H1 (cell line): ENCODE data around the gene MSI1. TPM values are rescaled to one million over a fixed set of nuclear protein-coding genes. Genes with fewer than 3 reads are reported as not detected.

Experiments
- CTCF ChIA-PET: fragments of 300-600 bp; sonication (Branson Sonifier 250); formaldehyde crosslinking; loops from one replicate; lab custom pipeline; 2021; ENCODE audit not compliant: partially characterized antibody; lab: Charles Lee
- POLR2A ChIA-PET: fragments of 300-600 bp; sonication (Branson Sonifier 250); formaldehyde crosslinking; loops from one replicate; lab custom pipeline; 2021; ENCODE audit warnings: inconsistent platforms; ENCODE audit not compliant: partially characterized antibody; lab: Charles Lee
- DNase-seq, 2 experiments: peaks; one replicate each; pipeline versions ENCODE4 v3.0.0 to v3.0.0-alpha.2; 2010 to 2022; ENCODE audit warnings: low spot score in 2 of 2, low read depth in 1 of 2, mixed read lengths in 1 of 2
- FAIRE-seq: peaks from 2 replicates; lab custom pipeline; 2011; peaks lifted over from hg19 to GRCh38; lab: Jason Lieb, UNC
- H2AFZ ChIP-seq: 2 replicates; pipeline ENCODE4 v1.8.1; 2012; ENCODE audit warnings: low read length, inconsistent platforms
- H2AK5ac ChIP-seq: 2 replicates; pipeline ENCODE4 v1.6.1; 2013; ENCODE audit warnings: low read depth, low read length
- H2BK120ac ChIP-seq: replicated peaks from 2 replicates; pipeline ENCODE3; 2013; ENCODE audit warnings: low read depth, low read length, inconsistent platforms
- H2BK12ac ChIP-seq: 2 replicates; pipeline ENCODE4 v1.6.1; 2013; ENCODE audit warnings: low read depth, low read length
- H2BK15ac ChIP-seq: 2 replicates; pipeline ENCODE4 v1.6.1; 2013; ENCODE audit warnings: low read length
- H2BK20ac ChIP-seq: 2 replicates; pipeline ENCODE4 v1.6.1; 2013; ENCODE audit warnings: low read length
- H2BK5ac ChIP-seq: 2 replicates; pipeline ENCODE4 v1.6.1; 2013; ENCODE audit warnings: low read depth, low read length
- H3K14ac ChIP-seq: 2 replicates; pipeline ENCODE4 v1.6.1; 2013; ENCODE audit warnings: inconsistent platforms; ENCODE audit not compliant: insufficient read length
- H3K18ac ChIP-seq: 2 replicates; pipeline ENCODE4 v1.6.1; 2013; ENCODE audit warnings: low read length; ENCODE audit errors: extremely low read depth
- H3K23ac ChIP-seq: 2 replicates; pipeline ENCODE4 v1.6.1; 2013; ENCODE audit warnings: inconsistent platforms; ENCODE audit not compliant: insufficient read length
- H3K23me2 ChIP-seq: 2 replicates; pipeline ENCODE4 v1.6.1; 2013; ENCODE audit warnings: low read depth, low read length
- H3K27ac ChIP-seq: 2 replicates; pipeline ENCODE4 v1.6.1; 2011; ENCODE audit warnings: low read depth, low read length, inconsistent platforms
- H3K27me3 ChIP-seq, 4 experiments: replicated peaks in 1 of 4; 1 replicate in 1 of 4; 2 replicates in 3 of 4; pipeline versions ENCODE4 v1.6.1 to v1.8.1; 2011 to 2013; ENCODE audit warnings: low read length in 3 of 4, mild to moderate bottlenecking in 3 of 4, inconsistent platforms in 2 of 4, mixed read lengths in 2 of 4, moderate library complexity in 1 of 4; ENCODE audit not compliant: control insufficient read depth in 3 of 4, insufficient read depth in 3 of 4; ENCODE audit errors: extremely low read depth in 1 of 4
- H3K36me3 ChIP-seq, 4 experiments: 2 replicates each; pipeline versions ENCODE4 v1.6.1 to v1.8.1; 2011 to 2013; ENCODE audit warnings: mild to moderate bottlenecking in 4 of 4, low read length in 3 of 4, moderate library complexity in 2 of 4, control low read depth in 1 of 4, inconsistent platforms in 1 of 4; ENCODE audit not compliant: insufficient read depth in 4 of 4, control insufficient read depth in 2 of 4
- H3K4ac ChIP-seq: replicated peaks from 2 replicates; pipeline ENCODE3; 2013; ENCODE audit warnings: low read length, low read depth, mixed read lengths, inconsistent platforms; ENCODE audit not compliant: insufficient read length
- H3K4me1 ChIP-seq, 4 experiments: replicated peaks in 1 of 4; 1 replicate in 1 of 4; 2 replicates in 3 of 4; pipeline versions ENCODE4 v1.6.1 to v1.8.1; 2011 to 2013; ENCODE audit warnings: low read length in 3 of 4, inconsistent platforms in 2 of 4, mixed read lengths in 1 of 4; ENCODE audit not compliant: insufficient read depth in 4 of 4, control insufficient read depth in 3 of 4
- H3K4me2 ChIP-seq, 2 experiments: 2 replicates each; pipeline versions ENCODE4 v1.6.1 to v1.8.1; 2011 to 2013; ENCODE audit warnings: low read depth in 2 of 2, low read length in 2 of 2, control low read depth in 1 of 2, inconsistent platforms in 1 of 2, mild to moderate bottlenecking in 1 of 2; ENCODE audit not compliant: insufficient read depth in 1 of 2
- H3K4me3 ChIP-seq, 4 experiments: fragments of 200-600, 300-600 bp in 1 of 4; sonication (generic), shearing (Covaris generic), sonication (Bioruptor Twin) in 1 of 4; 2 replicates each; pipeline versions ENCODE4 v1.5.1 to v1.8.1; 2011 to 2016; ENCODE audit warnings: low read length in 4 of 4, low read depth in 3 of 4, control low read depth in 2 of 4, inconsistent platforms in 2 of 4, mild to moderate bottlenecking in 2 of 4, mixed read lengths in 1 of 4, moderate library complexity in 1 of 4; ENCODE audit not compliant: insufficient read depth in 2 of 4; ENCODE audit errors: extremely low read depth in 1 of 4
- H3K56ac ChIP-seq: replicated peaks from 2 replicates; pipeline ENCODE3; 2013; ENCODE audit warnings: low read depth, mild to moderate bottlenecking, mixed read lengths, low read length, inconsistent platforms; ENCODE audit not compliant: insufficient read length
- H3K79me1 ChIP-seq: 2 replicates; pipeline ENCODE4 v1.6.1; 2013; ENCODE audit warnings: low read depth, low read length, control low read depth
- H3K79me2 ChIP-seq, 2 experiments: 2 replicates each; pipeline versions ENCODE4 v1.6.1 to v1.8.1; 2012 to 2013; ENCODE audit warnings: low read length in 2 of 2, mild to moderate bottlenecking in 2 of 2, inconsistent platforms in 1 of 2; ENCODE audit not compliant: insufficient read depth in 2 of 2, control insufficient read depth in 1 of 2
- H3K9ac ChIP-seq, 4 experiments: replicated peaks in 1 of 4; 1 replicate in 1 of 4; 2 replicates in 3 of 4; pipeline versions ENCODE4 v1.6.1 to v1.8.1; 2011 to 2013; ENCODE audit warnings: low read depth in 3 of 4, low read length in 3 of 4, control low read depth in 2 of 4, mild to moderate bottlenecking in 2 of 4, moderate library complexity in 2 of 4, inconsistent platforms in 1 of 4; ENCODE audit errors: extremely low read depth in 1 of 4
- H3K9me3 ChIP-seq, 2 experiments: 2 replicates each; pipeline versions ENCODE4 v1.6.1 to v1.8.1; 2012 to 2013; ENCODE audit warnings: mild to moderate bottlenecking in 2 of 2, moderate library complexity in 2 of 2, control low read depth in 1 of 2, inconsistent platforms in 1 of 2, low read depth in 1 of 2, low read length in 1 of 2, mixed read lengths in 1 of 2; ENCODE audit not compliant: insufficient read depth in 2 of 2
- H4K20me1 ChIP-seq, 2 experiments: replicated peaks in 1 of 2; 2 replicates each; pipeline versions ENCODE3 to v1.8.1; 2011 to 2013; ENCODE audit warnings: inconsistent platforms in 2 of 2, low read length in 2 of 2, mild to moderate bottlenecking in 1 of 2; ENCODE audit not compliant: insufficient read depth in 2 of 2, control insufficient read depth in 1 of 2
- H4K5ac ChIP-seq: 2 replicates; pipeline ENCODE4 v1.6.1; 2013; ENCODE audit warnings: low read length, low read depth, mixed read lengths, inconsistent platforms; ENCODE audit not compliant: insufficient read length
- H4K8ac ChIP-seq: 2 replicates; pipeline ENCODE4 v1.8.0; 2013; ENCODE audit warnings: mild to moderate bottlenecking, moderate library complexity, low read length, inconsistent platforms; ENCODE audit not compliant: insufficient read depth; ENCODE audit errors: extremely low read depth
- H4K91ac ChIP-seq: replicated peaks from 2 replicates; pipeline ENCODE3; 2013; ENCODE audit warnings: low read length, mixed read lengths, inconsistent platforms; ENCODE audit not compliant: insufficient read length
- BRCA1 ChIP-seq: IDR thresholded peaks from 2 replicates; pipeline ENCODE4 v1.6.1; 2012; ENCODE audit warnings: low read depth, low read length, improper control_type of control experiment
- HDAC2 ChIP-seq, 2 experiments: fragments of 300-600 bp in 1 of 2; sonication (generic) in 1 of 2; IDR thresholded peaks; 2 replicates each; pipeline ENCODE4 v1.6.1; 2011 to 2012; ENCODE audit warnings: low read depth in 2 of 2, low read length in 2 of 2, mild to moderate bottlenecking in 2 of 2, moderate library complexity in 2 of 2, borderline replicate concordance in 1 of 2, inconsistent platforms in 1 of 2
- JUN ChIP-seq: IDR thresholded peaks from 2 replicates; pipeline ENCODE4 v1.6.1; 2011; ENCODE audit warnings: low read depth, mild to moderate bottlenecking, improper control_type of control experiment, low read length
- RBBP5 ChIP-seq: IDR thresholded peaks from 2 replicates; pipeline ENCODE4 v1.7.1; 2012; ENCODE audit warnings: low read depth, mild to moderate bottlenecking, inconsistent platforms, low read length, moderate library complexity, borderline replicate concordance
- SIRT6 ChIP-seq: IDR thresholded peaks from one replicate; pipeline ENCODE4 v1.7.1; 2012; ENCODE audit warnings: low read length, inconsistent platforms
- TAF7 ChIP-seq: optimal IDR thresholded peaks from 2 replicates; pipeline ENCODE3; 2011; ENCODE audit warnings: low read depth, mild to moderate bottlenecking, inconsistent platforms, low read length, moderate library complexity, borderline replicate concordance
- TBP ChIP-seq: IDR thresholded peaks from 2 replicates; pipeline ENCODE4 v1.6.1; 2011; ENCODE audit warnings: low read depth, low read length, improper control_type of control experiment
- YY1 ChIP-seq: IDR thresholded peaks from 2 replicates; pipeline ENCODE4 v1.6.1; 2011; ENCODE audit warnings: low read depth, mild to moderate bottlenecking, low read length
- WGBS, 2 experiments: shearing (Covaris generic) in 1 of 2; methylation state at CpG; one replicate each; pipeline versions ENCODE4 v1.1.6 to v1.1.7; 2013 to 2015; ENCODE audit warnings: low lambda C conversion rate in 2 of 2, mixed read lengths in 2 of 2, inconsistent platforms in 1 of 2, low coverage in 1 of 2, missing lambda C conversion rate in 1 of 2; ENCODE audit not compliant: insufficient replicate concordance in 2 of 2, insufficient coverage in 1 of 2, insufficient read length in 1 of 2; ENCODE audit errors: extremely low coverage in 1 of 2, missing lambda C conversion rate in 1 of 2; 5-methylcytosine and 5-hydroxymethylcytosine counted together
- polyA plus RNA-seq, 7 experiments: library from polyadenylated mRNA; depleted of rRNA in 3 of 7; stranded (reverse) in 5 of 7; unstranded in 2 of 7; fragments of >200 nt in 5 of 7; fragments of 200-250 nt in 2 of 7; gene quantifications; 1 replicate in 5 of 7; 2 replicates in 1 of 7; 4 replicates in 1 of 7; pipeline versions ENCODE4 v1.2.1 to v1.2.3, GENCODE V29; 2011 to 2013; ENCODE audit warnings: missing spikeins in 2 of 7, mixed read lengths in 2 of 7
- total RNA-seq: library from RNA; stranded (reverse); fragmentation: NEBNext Ultra II Directional; extraction: Animal tissue kit (Norgen Biotek cat#: 25700); gene quantifications from 2 replicates; pipeline ENCODE4 v1.2.1, GENCODE V29; 2021

The MSI1 gene
- total and polyA plus RNA-seq, 2 of the 8 experiments (the other 6 are each of a cell fraction or from before 2014, with no cell fraction given): 13.5 to 51.9 TPM

- CTCF ChIA-PET: interaction anchor here (1.3 kb wide), 1 partner anchor 9 kb away, joined by 4 read pairs; no protein-coding TSS in a partner anchor
- POLR2A ChIA-PET: interaction anchor here (0.9 to 3.3 kb wide), 2 partner anchors 9 to 22 kb away, joined by 3 to 9 read pairs; no protein-coding TSS in a partner anchor
- H3K9ac ChIP-seq: no peak overlapping the region
Observed at GRCh38 chr12:120397824-120398540, 29.0 kb upstream of the MSI1 start.

More at GRCh38 chr12:120397824-120398540, 29.0 kb upstream of the MSI1 start:
- Histone ChIP-seq H3K4me2 (no peak overlapping the region), H2BK120ac (no peak overlapping the region), H3K9me3 (no peaks in the 10 kb centered on the region), H2BK12ac (0 out of 2 replicates have a peak overlapping the region, but pooled peaks have one; percentile 50), H3K4ac (peak overlapping the region; percentile 94), H3K23ac (no peak overlapping the region), H2AFZ (no peak overlapping the region), H3K27ac (no peak overlapping the region), H4K91ac (peak overlapping the region; percentile 37), H3K23me2 (no peaks in the 10 kb centered on the region), H3K14ac (no peak overlapping the region), H4K20me1 (no peaks in the 10 kb centered on the region), H3K4me1 (peaks cover 8 to 19% (median 15%) of the 10 kb centered on the region in 4 experiments), H3K36me3 (no peaks in the 10 kb centered on the region), H4K8ac (peak overlapping the region; percentile 76), H2BK20ac (no peak overlapping the region; the same call in 1 of the 2 replicates), H3K27me3 (no peaks in the 10 kb centered on the region), H2BK5ac (0 out of 2 replicates have a peak overlapping the region, but pooled peaks have one; percentile 8), H2BK15ac (no peak overlapping the region), H3K79me2 (no peaks in the 10 kb centered on the region), H4K5ac (no peak overlapping the region), H3K4me3 (no peak overlapping the region), H2AK5ac (no peak overlapping the region; the same call in 1 of the 2 replicates), H3K56ac (peak overlapping the region; percentile 1), H3K18ac (no peak overlapping the region; the same call in 1 of the 2 replicates), H3K79me1 (no peaks in the 10 kb centered on the region)
- TF ChIP-seq BRCA1 (no peak), JUN (no peak), TAF7 (no peak), HDAC2 (IDR thresholded peaks at IDR 0.05; ENCODE audit: borderline replicate concordance in 1 of 2, low read depth in 2 of 2, low read length in 2 of 2) (no peak), SIRT6 (no peak), YY1 (no peak), RBBP5 (no peak), TBP (no peak)
- FAIRE-seq: no peak
- 86% methylated on average over 20 of the region's 33 CpGs; no CpG with 5 or more reads in 1 of the 2 experiments for WGBS, 2 experiments
- DNase-seq: peak in 1 of 2 experiments; percentile 56
